Activated CD8-positive, alpha-beta memory T cell treated with anti-CD3 and anti-CD28 coated beads for 36 hours (primary cell): ENCODE results near the gene MLKL. TPM values are rescaled to one million over a fixed set of nuclear protein-coding genes. Genes with fewer than 3 reads are reported as not detected.
"Not testable (repeated sequence)": the region's sequence is repeated elsewhere in the genome, so short reads cannot be mapped to it uniquely, and the experiment has no call there.

Source experiments
- CTCF ChIA-PET: fragments of 350-600 bp; sonication (Branson Sonifier 250); formaldehyde crosslinking; loops from one replicate; lab custom pipeline; 2021; ENCODE audit warnings: antibody characterized with exemption; lab: Charles Lee
- POLR2A ChIA-PET: fragments of 350-600 bp; sonication (Branson Sonifier 250); formaldehyde crosslinking; loops from one replicate; lab custom pipeline; 2021; ENCODE audit warnings: antibody characterized with exemption; lab: Charles Lee
- total RNA-seq, 2 experiments: library from RNA; stranded (reverse); gene quantifications; one replicate each; pipeline ENCODE4 v1.2.3, GENCODE V29; 2021

The MLKL gene
- total RNA-seq, 2 experiments from 2014 or later, result 17.5 to 18.2 TPM

DNA sequence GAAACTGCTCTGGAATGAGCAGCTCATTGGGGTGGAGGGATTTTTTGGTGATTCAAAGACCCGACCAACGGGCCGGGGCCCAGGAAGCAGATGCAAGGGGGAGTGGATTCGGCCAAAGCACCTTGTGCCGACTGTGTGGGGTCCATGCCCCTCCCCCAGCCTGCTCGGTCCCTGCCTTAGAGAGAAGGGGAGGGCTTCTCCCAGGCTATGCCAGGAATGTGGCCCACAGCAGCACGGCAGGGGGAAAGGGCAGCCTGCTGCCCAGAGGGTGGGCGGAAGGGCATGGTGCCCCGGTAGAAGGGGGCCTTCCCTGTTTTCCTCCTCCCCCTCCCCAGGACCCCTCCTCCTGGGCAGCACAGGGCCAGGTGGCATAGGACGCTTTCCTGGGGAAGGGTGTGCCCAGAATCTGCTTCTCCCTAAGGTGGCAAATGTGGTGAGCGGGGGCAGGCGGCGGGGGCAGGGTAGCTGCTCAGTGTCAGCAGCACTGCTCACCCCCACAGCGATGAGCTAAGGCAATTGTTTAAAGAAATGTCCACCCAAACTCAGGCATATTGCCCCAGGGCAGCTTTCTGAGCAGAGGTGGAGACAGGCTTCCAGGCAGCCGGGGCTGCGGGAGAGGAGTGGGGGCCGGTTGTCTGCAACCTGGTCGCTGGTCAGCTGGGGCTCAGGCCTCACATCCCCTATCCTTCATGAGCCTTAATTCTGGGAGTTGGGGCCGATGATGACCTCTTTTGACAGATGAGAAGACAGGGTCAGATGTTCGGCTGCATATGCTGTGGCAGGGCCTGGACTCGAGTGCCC lies 33.9 kb upstream of the MLKL start:
- ChIA-PET POLR2A (no interaction called here), CTCF (no interaction called here)

DNA sequence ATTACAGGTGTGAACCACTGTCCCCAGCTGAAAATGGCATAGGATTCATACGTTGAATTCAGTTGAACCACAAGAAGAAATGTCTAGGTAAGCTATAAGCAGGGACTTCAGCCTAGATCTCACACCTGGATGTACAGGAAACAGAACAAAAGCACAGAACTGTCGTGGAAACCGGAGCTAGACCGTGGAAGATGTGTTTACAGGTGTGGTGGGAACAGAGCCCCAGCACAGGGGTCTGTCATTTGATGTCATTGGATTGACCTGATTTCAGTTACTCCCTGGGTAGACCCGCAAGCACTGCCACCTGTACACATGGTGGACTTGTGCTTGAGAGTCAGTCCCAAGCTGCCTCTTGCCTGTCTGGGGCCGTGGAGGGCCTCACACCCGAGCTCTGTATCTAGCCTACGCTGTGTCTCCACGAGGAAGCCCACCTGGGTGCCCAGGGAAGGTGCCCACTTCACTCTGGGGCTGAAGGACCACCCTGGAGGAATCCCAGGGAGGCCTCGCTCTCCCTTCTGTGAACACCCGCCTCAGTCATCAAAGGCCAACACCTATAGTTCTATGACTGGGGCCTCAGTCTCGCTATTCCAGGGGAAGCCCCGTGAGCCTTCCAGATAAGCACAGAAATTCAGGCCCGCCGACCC lies 32.2 kb upstream of the MLKL start:
- ChIA-PET CTCF (interaction anchor here (1.0 kb wide), 1 partner anchor 129 kb away, joined by 6 read pairs; no protein-coding TSS in a partner anchor), POLR2A (no interaction called here)

DNA sequence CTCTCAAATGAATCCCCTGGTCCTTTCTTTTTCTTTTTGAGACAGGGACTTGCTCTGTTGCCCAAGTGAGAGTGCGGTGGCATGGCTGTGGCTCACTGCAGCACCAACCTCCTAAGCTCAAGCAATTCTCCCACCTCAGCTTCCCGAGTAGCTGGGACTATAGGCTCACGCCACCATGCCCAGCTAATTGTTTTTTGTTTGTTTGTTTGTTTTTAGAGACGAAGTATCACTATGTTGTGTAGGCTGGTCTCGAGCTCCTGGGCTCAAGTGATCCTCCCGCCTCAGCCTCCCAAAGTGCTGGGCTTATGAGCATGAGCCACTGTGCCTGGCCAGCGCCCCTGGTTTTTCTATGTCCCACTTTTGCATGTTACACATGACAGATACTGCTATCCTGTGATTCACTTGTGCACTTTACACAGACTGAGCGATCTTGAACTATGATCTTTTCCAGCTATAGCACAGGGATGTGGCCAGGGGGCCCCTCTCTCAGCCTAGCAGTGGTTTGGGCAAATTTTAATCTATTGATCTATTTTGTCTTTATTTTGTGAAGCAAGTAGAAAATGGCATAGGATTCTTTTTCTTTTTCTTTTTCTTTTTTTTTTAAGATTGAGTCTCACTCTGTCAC lies 31.3 kb upstream of the MLKL start:
- CTCF ChIA-PET, result interaction anchor here (0.5 to 1.0 kb wide), 2 partner anchors 17 to 130 kb away, joined by 3 to 6 read pairs; no protein-coding TSS in a partner anchor
- POLR2A ChIA-PET, result no interaction called here

DNA sequence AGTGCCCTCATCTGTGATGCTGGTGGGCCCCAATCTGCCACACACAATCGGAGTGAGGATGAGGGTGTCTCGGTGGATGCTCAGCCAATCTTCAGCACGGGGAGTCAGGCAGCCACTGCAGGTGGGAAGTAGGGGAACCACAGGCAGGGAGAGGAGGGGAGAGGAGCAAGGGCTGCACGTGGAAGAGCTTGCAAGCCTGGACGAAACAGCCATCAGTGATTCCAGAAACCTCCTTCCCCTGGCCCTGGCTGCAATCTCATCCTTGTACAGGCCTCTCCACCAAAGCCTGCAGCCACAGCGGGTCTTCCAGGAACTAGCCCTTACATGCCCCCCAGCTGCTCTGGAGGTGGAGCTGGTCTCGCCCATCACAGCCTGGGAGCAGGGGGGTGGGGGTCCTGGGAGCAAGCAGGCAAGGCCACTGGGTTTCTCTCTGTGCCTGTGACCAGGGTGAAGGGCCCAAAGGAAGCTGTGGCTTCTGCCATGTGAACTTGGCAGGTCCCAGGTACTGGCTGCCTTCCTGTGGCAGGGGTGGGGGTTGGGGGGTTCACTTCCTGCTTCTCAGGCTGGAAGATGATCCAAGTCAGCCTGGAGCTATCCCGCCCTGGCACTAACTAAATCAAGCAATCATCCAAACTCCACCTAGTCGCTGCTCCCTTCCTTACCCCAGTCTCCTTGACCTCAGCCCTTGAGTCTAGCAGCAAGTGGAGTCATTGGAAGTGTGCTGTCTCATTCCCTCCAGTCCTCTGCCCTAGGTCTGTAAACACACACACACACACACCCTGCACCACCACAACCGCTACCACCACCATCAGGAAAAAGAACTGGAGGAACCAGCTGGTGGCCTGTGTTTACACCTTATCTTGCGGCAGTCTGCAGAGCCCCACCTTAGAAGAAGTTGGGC lies 29.4 kb upstream of the MLKL start:
- POLR2A ChIA-PET, result no interaction called here
- CTCF ChIA-PET, result interaction anchor here (1.1 to 1.4 kb wide), 2 partner anchors 18 to 20 kb away, joined by 3 read pairs; no protein-coding TSS in a partner anchor

DNA sequence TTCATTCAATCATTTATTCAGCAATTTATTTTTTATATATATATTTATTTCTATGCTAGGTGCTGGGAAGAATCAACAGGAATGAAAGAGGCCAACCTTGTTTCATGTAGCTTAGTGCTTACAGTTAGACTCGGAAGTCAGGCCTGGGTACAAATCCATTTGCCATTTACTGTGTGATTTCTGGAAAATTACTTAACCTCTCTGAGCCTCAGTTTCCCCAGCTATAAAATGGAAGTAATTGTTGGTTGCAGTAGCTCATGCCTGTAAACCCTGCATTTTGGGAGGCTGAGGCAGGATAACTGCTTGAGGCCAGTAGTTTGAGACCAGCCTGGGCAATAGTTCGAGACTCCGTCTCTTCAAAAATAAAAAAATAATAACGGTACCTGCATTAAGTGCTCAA lies 27.2 kb upstream of the MLKL start:
- CTCF ChIA-PET, result interaction anchor here (0.5 to 1.5 kb wide), 3 partner anchors 28 to 418 kb away, joined by 3 to 11 read pairs (median 4); partner anchors contain the start of gene MLKL
- POLR2A ChIA-PET, result no interaction called here

DNA sequence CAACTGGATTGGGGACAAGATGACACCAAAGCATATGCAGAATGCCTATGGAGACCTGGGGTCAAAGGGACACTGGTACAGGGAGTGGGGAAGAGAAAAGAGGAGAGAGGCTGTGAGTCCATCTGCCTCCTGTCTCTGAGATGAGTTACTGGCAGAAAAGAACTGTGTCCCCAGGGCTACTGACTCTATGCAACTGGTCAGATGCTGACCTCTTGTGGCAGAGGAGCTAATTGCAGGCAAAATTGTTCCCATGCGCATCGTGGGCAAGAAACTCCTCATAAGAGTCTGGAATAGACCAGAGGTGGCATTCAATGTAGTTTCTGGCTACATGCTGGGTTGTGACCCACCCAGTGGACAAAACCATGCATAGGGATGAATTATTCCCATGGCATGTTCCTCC lies 26.1 kb upstream of the MLKL start:
- ChIA-PET POLR2A (no interaction called here), CTCF (interaction anchor here (0.5 to 1.5 kb wide), 5 partner anchors 17 to 417 kb away, joined by 3 to 11 read pairs (median 5); partner anchors contain the start of gene MLKL)

DNA sequence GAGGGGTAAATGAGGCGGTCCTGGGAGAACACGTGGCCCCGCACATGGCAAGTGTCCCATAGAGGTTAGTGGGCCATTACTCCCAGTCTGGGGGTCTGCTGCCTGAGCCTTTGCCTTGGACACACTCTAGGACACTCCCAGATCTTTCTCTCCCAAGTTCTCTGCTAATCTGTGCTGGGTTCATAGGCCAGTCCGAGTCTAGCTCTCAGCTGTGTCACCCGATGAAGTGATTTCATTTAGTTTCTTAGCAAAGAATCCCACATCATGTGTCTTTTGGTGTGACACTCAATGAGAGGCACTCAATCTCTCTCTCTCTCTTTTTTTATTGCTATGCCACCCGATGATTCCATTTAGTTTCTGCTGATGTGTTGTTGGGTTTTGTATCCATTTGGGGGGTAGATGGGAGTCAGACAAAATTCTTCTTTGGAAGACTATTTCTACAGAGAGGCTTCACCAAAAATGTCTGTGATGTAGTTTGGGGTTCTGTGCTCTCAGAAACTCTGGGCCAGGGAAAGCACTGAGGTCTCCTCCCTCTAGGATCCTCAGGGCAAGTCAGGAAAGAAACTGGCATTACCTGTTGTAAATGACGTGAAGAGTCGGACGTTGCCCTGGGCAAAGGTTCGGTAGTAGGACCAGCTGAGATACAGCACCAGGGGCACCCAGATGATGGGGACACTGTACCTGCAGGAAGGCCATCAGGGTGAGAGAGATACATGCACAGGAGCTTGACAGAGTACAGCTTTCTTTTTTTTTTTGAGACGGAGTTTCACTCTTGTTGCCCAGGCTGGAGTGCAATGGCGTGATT lies 25.2 kb upstream of the MLKL start:
- POLR2A ChIA-PET, result no interaction called here
- CTCF ChIA-PET, result interaction anchor here (0.6 to 1.4 kb wide), 3 partner anchors 10 to 18 kb away, joined by 3 to 5 read pairs (median 3); no protein-coding TSS in a partner anchor

DNA sequence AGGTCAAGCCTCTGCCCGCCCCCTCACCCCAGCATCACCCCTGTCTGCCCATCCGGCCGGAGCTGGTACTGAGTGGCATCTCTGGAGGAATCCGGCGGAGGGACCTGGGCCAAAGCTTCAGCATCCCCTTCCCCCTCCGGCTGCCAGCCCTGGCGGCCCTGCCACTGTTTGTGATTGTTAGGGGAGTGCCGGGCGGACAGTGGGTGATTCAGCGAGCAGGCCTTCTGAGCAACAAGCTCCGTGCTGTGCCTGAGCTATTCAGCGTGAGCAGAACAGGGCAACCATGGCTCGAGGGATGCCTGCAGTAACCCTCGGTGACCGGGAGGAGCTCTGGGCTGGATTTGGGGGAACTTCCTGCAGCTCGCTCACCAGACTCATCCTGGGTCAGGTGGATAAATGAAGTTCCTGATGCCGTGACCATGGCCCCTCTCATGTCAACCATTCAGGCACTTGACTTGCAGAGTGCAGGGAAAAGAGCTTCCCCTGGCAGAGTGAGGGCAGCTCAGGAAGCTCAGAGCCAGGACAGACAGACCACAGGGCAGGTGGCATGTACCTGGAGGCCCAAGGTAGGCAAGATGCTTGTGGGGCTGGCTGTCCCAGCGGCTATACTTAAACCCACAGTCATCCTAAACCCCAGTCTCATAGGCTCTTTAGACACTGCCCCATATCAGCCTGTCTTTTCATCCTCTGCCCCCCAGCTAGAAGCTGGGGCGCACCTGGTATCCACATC lies 24.3 kb upstream of the MLKL start:
- POLR2A ChIA-PET, result no interaction called here
- CTCF ChIA-PET, result interaction anchor here (0.5 to 0.6 kb wide), 2 partner anchors 9 to 367 kb away, joined by 3 read pairs; no protein-coding TSS in a partner anchor

DNA sequence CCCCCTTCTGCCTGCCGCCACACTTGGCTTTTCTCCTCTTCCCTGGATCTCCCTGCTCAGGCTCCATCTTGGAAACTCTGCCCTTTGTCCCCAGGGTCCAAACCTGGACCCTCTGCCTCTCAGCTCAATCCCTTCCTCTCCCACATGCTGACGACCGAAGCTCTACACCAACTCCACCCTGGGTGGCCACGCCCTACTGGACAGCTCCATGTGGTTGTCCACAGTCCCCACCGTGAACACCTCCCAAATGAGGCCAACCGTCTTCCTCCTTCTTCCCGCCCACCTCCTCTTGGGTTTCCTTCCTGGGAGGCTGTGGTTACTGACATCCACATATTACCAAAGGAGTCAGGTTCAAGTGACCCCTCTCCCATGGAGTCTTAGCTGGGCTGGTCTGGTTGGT lies 22.6 kb upstream of the MLKL start:
- CTCF ChIA-PET, result no interaction called here

DNA sequence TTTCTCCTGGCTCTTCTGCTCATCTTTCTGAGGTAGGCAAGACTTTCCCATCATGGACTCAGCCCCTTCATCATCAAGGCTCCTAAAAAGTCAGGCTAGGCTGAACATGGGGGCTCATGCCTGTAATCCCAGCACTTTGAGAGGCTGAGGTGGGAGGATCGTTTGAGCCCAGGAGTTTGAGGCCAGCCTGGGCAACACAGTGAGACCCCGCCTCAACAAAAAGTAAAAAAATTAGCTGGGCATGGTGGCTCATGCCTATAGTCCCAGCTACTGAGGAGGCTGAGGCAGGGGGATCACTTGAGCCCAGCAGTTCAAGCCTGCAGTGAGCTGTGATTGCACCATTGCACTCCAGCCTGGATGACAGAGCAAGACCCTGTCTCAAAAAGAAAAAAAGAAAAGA lies 21.5 kb upstream of the MLKL start:
- POLR2A ChIA-PET, CTCF ChIA-PET: not testable (repeated sequence)

More for the DNA sequence above, 22.6 kb upstream of the MLKL start:
- POLR2A ChIA-PET, result no interaction called here

DNA sequence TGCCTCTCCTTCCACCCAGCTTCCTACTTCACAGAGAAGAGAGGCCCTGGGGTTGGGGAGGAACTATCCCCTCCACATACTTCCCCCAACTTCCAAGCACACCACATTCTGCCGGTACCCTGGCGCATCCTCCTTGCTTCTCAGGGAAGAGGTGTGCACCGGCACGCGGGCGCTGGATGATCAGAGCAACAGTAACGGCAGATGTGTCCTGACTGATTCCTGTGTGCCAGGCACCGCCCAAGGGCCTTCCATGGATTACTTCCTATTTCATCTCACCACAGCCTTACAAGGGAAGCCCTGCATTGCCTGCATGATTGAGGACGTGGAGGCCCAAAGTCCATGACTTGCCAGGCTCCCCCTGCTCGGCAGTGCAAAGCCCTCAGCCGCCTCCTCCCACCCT lies 21.1 kb upstream of the MLKL start:
- POLR2A ChIA-PET, result no interaction called here

DNA sequence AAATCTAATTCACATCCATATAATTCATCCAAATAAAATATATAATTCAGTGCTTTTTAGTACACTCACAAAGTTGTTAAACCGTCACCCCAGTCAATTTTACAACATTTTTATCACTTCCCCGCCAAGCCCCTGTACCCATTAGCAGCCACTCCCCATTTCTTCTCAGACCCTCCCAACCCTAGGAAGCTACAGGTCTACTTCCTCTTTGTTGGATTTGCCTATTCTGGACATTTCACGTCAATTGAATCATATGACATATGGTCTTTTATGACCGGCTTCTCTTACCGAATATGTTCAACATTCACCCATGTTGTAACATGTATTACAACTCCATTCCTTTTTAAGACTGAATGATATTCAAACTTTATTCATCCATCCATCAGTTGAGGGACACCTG lies 19.9 kb upstream of the MLKL start:
- CTCF ChIA-PET, result no interaction called here
- POLR2A ChIA-PET, result no interaction called here

More for the DNA sequence above, 21.1 kb upstream of the MLKL start:
- CTCF ChIA-PET, result no interaction called here

DNA sequence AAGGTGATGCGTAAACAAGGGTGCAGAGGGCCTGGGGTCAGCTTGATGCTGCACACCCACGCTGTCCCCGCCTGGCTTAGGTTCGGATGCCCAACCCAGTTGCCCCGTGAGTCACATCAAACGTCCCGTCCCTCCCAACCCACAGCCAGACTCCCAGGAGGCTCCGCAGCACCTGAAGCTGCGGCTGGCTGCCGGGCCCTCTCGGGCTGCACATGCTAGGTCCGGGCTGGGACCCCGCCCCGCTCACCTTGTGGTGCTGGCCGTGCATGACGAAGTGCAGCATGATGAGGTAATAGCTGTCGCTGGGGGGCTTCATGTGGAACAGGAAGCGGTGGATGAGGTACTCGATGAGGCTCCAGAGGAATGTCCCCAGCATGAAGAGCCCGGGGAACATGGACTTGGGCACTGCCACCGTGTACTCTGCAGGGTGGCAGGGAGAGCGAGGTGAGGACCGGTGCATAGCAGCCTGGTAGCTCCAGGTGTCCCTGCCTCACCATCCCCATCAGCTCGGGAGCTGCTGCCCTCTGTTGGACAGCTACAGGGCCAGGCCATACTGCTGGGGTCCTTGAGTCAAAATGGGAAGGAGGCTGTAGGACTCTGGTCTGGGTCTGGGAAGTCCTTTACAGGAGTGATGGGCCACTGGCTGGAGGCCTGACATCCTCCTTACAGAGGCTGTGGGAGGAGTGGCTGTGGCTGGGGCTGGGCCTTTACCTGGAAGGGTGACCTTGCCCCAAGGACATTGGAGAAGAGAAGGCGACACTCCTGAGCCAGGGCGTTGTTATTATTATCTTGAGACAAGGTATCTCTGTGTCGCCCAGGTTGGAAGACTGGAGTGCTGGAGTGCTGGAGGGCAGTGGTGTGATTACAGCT lies 18.3 kb upstream of the MLKL start:
- CTCF ChIA-PET, result no interaction called here
- POLR2A ChIA-PET, result no interaction called here

DNA sequence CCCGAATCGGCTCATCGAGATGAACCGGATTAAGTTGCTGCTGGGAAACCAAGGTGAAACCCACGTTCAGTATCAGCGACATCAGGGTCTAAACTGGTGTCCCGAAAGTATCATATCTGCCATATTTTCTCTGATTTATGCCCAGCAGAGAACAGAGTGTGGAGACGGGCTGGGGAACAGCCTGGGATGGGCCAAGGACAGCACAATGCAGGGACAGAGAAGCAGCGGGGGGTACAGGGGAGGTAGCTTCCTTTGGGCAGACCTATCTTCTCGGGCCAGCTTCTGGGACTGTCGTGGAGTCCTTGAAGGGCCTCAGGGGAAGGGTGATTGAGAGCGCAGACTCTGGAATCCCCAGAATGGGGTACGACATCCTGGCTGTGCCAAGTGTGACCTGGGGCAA lies 17.5 kb upstream of the MLKL start:
- ChIA-PET POLR2A (no interaction called here), CTCF (no interaction called here)

DNA sequence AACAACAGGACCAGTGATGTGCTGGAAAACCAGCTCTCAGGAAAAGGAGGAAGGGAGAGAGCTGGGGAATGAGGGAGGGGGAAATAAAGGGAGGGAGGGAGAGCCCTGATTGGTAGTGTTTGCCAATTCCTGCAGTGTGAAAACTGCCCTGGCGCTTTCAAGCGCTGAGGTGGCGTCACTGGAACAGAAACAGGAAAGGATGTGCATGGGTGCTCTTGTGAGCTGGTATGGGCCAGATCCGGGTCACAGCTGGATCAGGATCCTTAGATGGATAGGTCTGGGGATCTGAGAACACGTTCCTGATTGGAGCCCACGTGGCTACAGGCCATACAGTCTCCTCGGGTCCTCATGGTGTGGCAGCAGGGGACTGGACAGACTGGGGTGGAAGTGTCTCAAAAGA lies 16.7 kb upstream of the MLKL start:
- CTCF ChIA-PET, result interaction anchor here (0.6 kb wide), 1 partner anchor 650 kb away, joined by 4 read pairs; no protein-coding TSS in a partner anchor
- POLR2A ChIA-PET, result no interaction called here

DNA sequence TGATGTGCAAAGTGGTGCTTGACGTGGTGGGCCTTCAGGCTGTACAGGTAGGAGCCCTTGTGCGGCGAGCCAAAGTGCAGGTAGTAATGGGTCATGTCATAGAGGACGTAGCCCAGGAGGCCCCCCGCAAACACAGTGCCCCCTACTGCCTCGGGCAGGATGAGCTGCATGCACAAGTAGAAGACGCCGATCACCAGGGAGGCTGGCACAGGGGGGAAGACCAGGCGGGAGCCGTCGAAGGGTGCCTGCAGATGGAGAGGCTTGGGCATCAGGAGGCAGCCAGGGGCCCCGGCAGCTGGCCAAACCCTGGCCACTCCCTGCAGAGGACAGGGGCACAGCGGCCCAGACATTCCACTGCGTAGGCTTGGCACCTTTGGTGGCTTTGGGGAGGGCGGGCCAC lies 15.7 kb upstream of the MLKL start:
- POLR2A ChIA-PET, result no interaction called here
- CTCF ChIA-PET, result interaction anchor here (0.7 kb wide), 1 partner anchor 9 kb away, joined by 3 read pairs; no protein-coding TSS in a partner anchor
